PC-3 (cell line): Measurements from ENCODE around the gene RBM20.

Source experiments
- CTCF ChIP-seq: fragments of 300-600 bp; sonication (generic); conservative IDR thresholded peaks from 2 replicates; pipeline ENCODE4 v1.5.1; 2017; ENCODE audit warnings: antibody characterized with exemption, low read depth, mild to moderate bottlenecking, low read length
- EZH2 ChIP-seq: fragments of 300-600 bp; sonication (generic); IDR thresholded peaks from one replicate; pipeline ENCODE4 v1.6.1; 2017; ENCODE audit warnings: antibody characterized with exemption, mild to moderate bottlenecking, low read length; ENCODE audit not compliant: unreplicated experiment
- EZH2phosphoT487 ChIP-seq: fragments of 300-600 bp; sonication (generic); IDR thresholded peaks from 2 replicates; pipeline ENCODE4 v1.6.1; 2018; ENCODE audit warnings: mild to moderate bottlenecking, antibody characterized with exemption, low read length, borderline replicate concordance

GRCh38 chr10:110620398-110620719, 23.8 kb upstream of the RBM20 start:
- TF ChIP-seq CTCF (no peak), EZH2phosphoT487 (no peak), EZH2 (no peak)
